Mesothelial cell of epicardium (in vitro differentiated cells): ENCODE data around the gene ANKRD29. TPM values are rescaled to one million over a fixed set of nuclear protein-coding genes. Genes with fewer than 3 reads are reported as not detected.

ENCODE experiments used
- DNase-seq, 2 experiments: peaks; one replicate each; pipeline ENCODE4 v3.0.0; 2021; ENCODE audit warnings: low spot score in 2 of 2; ENCODE audit not compliant: unreplicated experiment in 2 of 2
- H3K27ac Mint-ChIP-seq: 2 replicates; pipeline ENCODE4 v1.8.0; 2021; ENCODE audit warnings: mixed read lengths
- H3K27me3 Mint-ChIP-seq: 2 replicates; pipeline ENCODE4 v1.8.0; 2021; ENCODE audit warnings: low read depth, mixed read lengths
- H3K36me3 Mint-ChIP-seq: 2 replicates; pipeline ENCODE4 v1.8.0; 2021; ENCODE audit warnings: mixed read lengths
- H3K4me1 Mint-ChIP-seq: 2 replicates; pipeline ENCODE4 v1.8.0; 2021; ENCODE audit warnings: mixed read lengths
- H3K4me3 Mint-ChIP-seq: 2 replicates; pipeline ENCODE4 v1.8.0; 2021; ENCODE audit warnings: mild to moderate bottlenecking, moderate library complexity, mixed read lengths
- H3K9me3 Mint-ChIP-seq: 2 replicates; pipeline ENCODE4 v1.8.0; 2021; ENCODE audit warnings: mixed read lengths
- total RNA-seq: library from RNA; stranded (reverse); gene quantifications from 3 replicates; pipeline ENCODE4 v1.2.1, GENCODE V29; 2021
- TF ChIP-seq, protein P1 (sequence below): fragments of 200-600 bp; sonication (generic); IDR thresholded peaks from one replicate; pipeline ENCODE4 v1.5.0; 2021; ENCODE audit warnings: antibody characterized with exemption; ENCODE audit not compliant: unreplicated experiment

Gene ANKRD29
- total RNA-seq, 1 donor from 2014 or later: 2.3 TPM

DNA sequence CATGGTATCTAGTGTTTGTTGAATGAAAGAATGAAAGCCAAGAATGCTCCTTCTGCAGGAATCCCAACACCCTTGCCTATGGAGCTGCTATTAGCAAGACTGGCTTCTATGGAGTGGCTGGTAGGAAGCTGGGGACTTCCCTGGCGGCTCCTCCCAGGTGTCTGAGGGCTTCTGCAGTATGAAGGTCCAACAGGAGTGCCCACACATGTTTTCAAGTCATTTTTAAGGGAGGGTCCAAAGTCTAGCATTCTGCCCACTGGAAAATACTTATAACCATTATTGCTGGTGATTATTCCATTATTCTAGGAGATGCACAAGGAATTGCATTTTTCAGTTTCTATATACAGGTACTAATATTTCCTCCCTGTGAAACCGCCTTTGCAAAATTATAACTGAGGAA is 54.5 kb downstream of the ANKRD29 start:
- Mint-ChIP-seq H3K4me3 (no peak overlapping the region), H3K36me3 (no peaks in the 10 kb centered on the region), H3K4me1 (peaks cover 6% of the 10 kb centered on the region), H3K27ac (no peak overlapping the region), H3K9me3 (no peaks in the 10 kb centered on the region), H3K27me3 (no peaks in the 10 kb centered on the region)
- DNase-seq: no peak
- TF ChIP-seq, protein P1, sequence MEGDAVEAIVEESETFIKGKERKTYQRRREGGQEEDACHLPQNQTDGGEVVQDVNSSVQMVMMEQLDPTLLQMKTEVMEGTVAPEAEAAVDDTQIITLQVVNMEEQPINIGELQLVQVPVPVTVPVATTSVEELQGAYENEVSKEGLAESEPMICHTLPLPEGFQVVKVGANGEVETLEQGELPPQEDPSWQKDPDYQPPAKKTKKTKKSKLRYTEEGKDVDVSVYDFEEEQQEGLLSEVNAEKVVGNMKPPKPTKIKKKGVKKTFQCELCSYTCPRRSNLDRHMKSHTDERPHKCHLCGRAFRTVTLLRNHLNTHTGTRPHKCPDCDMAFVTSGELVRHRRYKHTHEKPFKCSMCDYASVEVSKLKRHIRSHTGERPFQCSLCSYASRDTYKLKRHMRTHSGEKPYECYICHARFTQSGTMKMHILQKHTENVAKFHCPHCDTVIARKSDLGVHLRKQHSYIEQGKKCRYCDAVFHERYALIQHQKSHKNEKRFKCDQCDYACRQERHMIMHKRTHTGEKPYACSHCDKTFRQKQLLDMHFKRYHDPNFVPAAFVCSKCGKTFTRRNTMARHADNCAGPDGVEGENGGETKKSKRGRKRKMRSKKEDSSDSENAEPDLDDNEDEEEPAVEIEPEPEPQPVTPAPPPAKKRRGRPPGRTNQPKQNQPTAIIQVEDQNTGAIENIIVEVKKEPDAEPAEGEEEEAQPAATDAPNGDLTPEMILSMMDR: no peak

DNA sequence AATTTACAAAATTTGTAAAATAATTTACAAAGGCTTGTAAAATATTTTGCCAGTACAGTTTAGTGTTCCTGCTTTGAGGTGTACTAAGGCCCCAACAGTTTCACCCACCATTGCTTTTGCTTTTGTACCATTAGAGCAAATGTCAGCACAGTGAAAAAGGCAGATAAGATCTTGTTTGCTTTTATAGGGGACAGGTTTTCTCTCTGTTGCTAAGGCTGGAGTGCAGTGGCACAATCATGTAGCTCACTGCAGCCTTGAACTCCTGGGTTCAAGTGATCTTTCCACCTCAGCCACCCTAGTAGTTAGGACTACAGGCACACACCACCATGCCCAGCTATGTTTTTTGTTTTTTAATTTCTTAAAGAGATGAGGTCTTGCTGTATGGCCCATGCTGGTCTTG is 56.8 kb downstream of the ANKRD29 start:
- H3K27me3 Mint-ChIP-seq: no peaks in the 10 kb centered on the region
- no peaks in the 10 kb centered on the region for H3K9me3 Mint-ChIP-seq
- TF ChIP-seq, protein P1: no peak
- no peak for DNase-seq
- H3K4me3 Mint-ChIP-seq: no peak overlapping the region
- H3K27ac Mint-ChIP-seq: no peak overlapping the region
- H3K4me1 Mint-ChIP-seq: peaks cover 2% of the 10 kb centered on the region
- H3K36me3 Mint-ChIP-seq: no peaks in the 10 kb centered on the region

DNA sequence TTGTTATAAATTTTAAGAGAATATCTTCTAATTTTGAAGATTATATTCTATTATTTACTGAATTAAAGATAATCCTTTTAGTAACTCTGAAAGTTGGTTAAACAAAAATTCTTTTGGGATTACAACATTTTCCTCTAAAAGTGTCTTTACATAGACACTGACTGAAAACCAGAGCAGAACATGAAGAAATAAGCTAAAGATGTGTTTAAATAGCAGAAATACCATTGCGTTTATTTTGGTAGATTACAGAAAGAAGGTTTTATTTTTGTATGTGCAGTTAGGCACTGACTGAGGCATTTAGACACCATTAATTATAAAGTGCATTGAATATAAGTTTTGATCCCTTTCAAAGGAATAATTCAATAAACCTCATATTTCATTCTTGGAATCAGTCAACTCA is 62.9 kb downstream of the ANKRD29 start:
- H3K4me1 Mint-ChIP-seq: no peaks in the 10 kb centered on the region

DNA sequence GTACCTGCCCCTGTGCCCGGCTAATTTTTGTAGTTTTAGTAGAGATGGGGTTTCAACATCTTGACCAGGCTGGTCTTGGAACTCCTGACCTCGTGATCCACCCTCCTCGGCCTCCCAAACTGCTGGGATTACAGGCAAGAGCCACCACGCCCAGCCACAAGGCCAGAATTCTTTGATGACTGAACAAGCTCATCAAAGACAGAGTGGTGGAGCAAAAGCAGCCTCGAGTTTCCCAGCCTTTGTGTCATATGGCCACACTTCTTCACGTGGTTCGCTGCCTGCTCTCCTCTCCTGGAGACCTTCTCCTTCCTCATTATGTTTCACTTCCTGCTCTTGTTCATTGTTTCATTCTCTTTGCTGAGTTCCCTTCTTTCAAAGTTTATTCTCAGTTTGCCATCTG is 66.5 kb downstream of the ANKRD29 start:
- no peak overlapping the region for H3K27ac Mint-ChIP-seq
- H3K27me3 Mint-ChIP-seq: peaks cover 5% of the 10 kb centered on the region
- no peaks in the 10 kb centered on the region for H3K36me3 Mint-ChIP-seq
- no peak for DNase-seq
- no peaks in the 10 kb centered on the region for H3K4me1 Mint-ChIP-seq
- H3K9me3 Mint-ChIP-seq: no peaks in the 10 kb centered on the region
- no peak overlapping the region for H3K4me3 Mint-ChIP-seq
- TF ChIP-seq, protein P1: no peak

More for the DNA sequence above, 62.9 kb downstream of the ANKRD29 start:
- Mint-ChIP-seq H3K36me3 (no peaks in the 10 kb centered on the region), H3K27me3 (peaks cover 5% of the 10 kb centered on the region), H3K9me3 (no peaks in the 10 kb centered on the region), H3K4me3 (no peak overlapping the region), H3K27ac (no peak overlapping the region)
- TF ChIP-seq, protein P1: no peak
- DNase-seq: no peak

DNA sequence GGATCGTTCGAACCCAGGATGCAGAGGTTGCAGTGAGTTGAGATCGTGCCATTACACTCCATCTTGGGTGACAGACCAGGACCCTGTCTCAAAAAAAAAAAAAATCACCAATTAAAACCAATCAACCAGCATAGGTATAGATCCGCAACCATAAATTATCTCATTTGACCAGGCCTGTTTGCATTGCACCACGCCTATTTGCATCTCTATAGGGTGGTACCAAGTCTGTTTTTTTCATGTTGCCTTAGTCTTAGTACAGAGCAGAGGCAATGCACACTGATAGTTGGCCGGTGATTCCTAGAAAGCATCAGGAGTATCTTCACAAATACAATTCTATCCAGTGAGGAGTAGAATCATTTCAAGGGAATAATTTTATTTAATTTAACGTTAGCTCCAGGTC is 67.1 kb downstream of the ANKRD29 start:
- peaks cover 5% of the 10 kb centered on the region for H3K27me3 Mint-ChIP-seq
- TF ChIP-seq, protein P1: no peak
- no peaks in the 10 kb centered on the region for H3K9me3 Mint-ChIP-seq
- H3K4me3 Mint-ChIP-seq: no peak overlapping the region
- no peak overlapping the region for H3K27ac Mint-ChIP-seq
- H3K4me1 Mint-ChIP-seq: no peaks in the 10 kb centered on the region
- DNase-seq: no peak
- H3K36me3 Mint-ChIP-seq: no peaks in the 10 kb centered on the region

DNA sequence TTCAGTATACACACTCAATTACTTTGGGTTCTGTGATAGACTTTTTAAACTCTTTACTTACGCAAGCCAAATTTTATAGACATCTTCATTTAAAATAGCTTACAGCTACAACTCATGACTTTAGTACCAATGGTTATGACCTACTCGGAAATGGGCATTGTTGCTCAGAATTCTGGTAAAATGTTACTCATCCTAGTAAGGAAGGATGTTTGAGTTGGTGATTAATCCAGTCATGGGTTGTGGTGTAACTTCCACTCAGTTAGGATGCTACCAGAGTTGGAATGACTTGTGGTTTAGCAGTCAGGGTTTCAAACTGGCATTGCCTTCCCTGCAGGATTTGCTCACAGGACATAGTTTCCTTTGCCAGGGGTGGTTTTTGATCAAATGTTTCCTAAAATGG is 69.0 kb downstream of the ANKRD29 start:
- TF ChIP-seq, protein P1: no peak
- no peaks in the 10 kb centered on the region for H3K4me1 Mint-ChIP-seq
- H3K27ac Mint-ChIP-seq: no peak overlapping the region
- no peak for DNase-seq
- H3K4me3 Mint-ChIP-seq: no peak overlapping the region
- no peaks in the 10 kb centered on the region for H3K9me3 Mint-ChIP-seq
- peaks cover 5% of the 10 kb centered on the region for H3K27me3 Mint-ChIP-seq
- no peaks in the 10 kb centered on the region for H3K36me3 Mint-ChIP-seq
